Spleen (tissue), 11 donors: ENCODE measurements around the gene TLCD5. TPM values are rescaled to one million over a fixed set of nuclear protein-coding genes. Genes with fewer than 3 reads are reported as not detected.

ENCODE experiments used
- DNase-seq: peaks from one replicate; pipeline ENCODE4 v3.0.0-alpha.2; 2020
- H3K27ac ChIP-seq, 8 donors: fragments of 200-600 bp; sonication (generic) in 7 of 8; 1 replicate in 4 of 8; 2 replicates in 4 of 8; pipeline versions ENCODE4 v1.5.0 to v1.8.0; 2016 to 2021; ENCODE audit warnings: inconsistent platforms in 4 of 8, mild to moderate bottlenecking in 4 of 8, moderate library complexity in 1 of 8
- H3K27me3 ChIP-seq, 7 donors: fragments of 200-600 bp; sonication (generic) in 6 of 7; replicated peaks in 1 of 7; 1 replicate in 4 of 7; 2 replicates in 3 of 7; pipeline versions ENCODE4 v1.5.0 to v1.8.0; 2016 to 2021; ENCODE audit warnings: inconsistent platforms in 3 of 7, mild to moderate bottlenecking in 1 of 7
- H3K36me3 ChIP-seq, 6 donors: fragments of 200-600 bp; sonication (generic) in 5 of 6; 1 replicate in 4 of 6; 2 replicates in 2 of 6; pipeline versions ENCODE4 v1.5.0 to v1.8.0; 2016 to 2021; ENCODE audit warnings: inconsistent platforms in 2 of 6
- H3K4me1 ChIP-seq, 6 donors: fragments of 200-600 bp; sonication (generic) in 5 of 6; 1 replicate in 3 of 6; 2 replicates in 3 of 6; pipeline versions ENCODE4 v1.5.0 to v1.8.0; 2016 to 2021; ENCODE audit warnings: inconsistent platforms in 3 of 6
- H3K4me3 ChIP-seq, 8 donors: fragments of 200-600 bp; sonication (generic) in 7 of 8; 1 replicate in 4 of 8; 2 replicates in 4 of 8; pipeline versions ENCODE4 v1.5.0 to v1.8.0; 2016 to 2021; ENCODE audit warnings: inconsistent platforms in 4 of 8, mild to moderate bottlenecking in 4 of 8, moderate library complexity in 2 of 8
- H3K9me3 ChIP-seq, 8 donors: fragments of 200-600 bp; sonication (generic) in 7 of 8; 1 replicate in 4 of 8; 2 replicates in 4 of 8; pipeline versions ENCODE4 v1.5.0 to v1.8.0; 2016 to 2021; ENCODE audit warnings: inconsistent platforms in 4 of 8
- CTCF ChIP-seq, 11 experiments: fragments of 200-600 bp in 7 of 11; fragments of 450-650 bp in 4 of 11; sonication (generic) in 4 of 11; IDR thresholded peaks in 8 of 11; conservative IDR thresholded peaks in 3 of 11; 1 replicate in 7 of 11; 2 replicates in 4 of 11; pipeline versions ENCODE4 v1.4.0 to v1.8.0; 2016 to 2021; ENCODE audit warnings: antibody characterized with exemption in 11 of 11, inconsistent platforms in 4 of 11, mild to moderate bottlenecking in 1 of 11
- POLR2A ChIP-seq, 3 donors: fragments of 450-650 bp; IDR thresholded peaks; one replicate each; pipeline ENCODE4 v1.5.1; 2017; ENCODE audit warnings: antibody characterized with exemption in 3 of 3, mild to moderate bottlenecking in 1 of 3
- POLR2AphosphoS5 ChIP-seq, 3 donors: sonication (generic); formaldehyde crosslinking; IDR thresholded peaks; one replicate each; pipeline ENCODE4 v1.5.1; 2017; ENCODE audit warnings: antibody characterized with exemption in 3 of 3
- WGBS, 5 donors: extraction: QIAGEN DNeasy Blood & Tissue Kit in 3 of 5; methylation state at CpG; one replicate each; pipeline versions ENCODE4 v1.1.5 to v1.1.7; 2013 to 2018; 5-methylcytosine and 5-hydroxymethylcytosine counted together
- intact Hi-C: fragments of 100-400 bp; cut with DNase I; formaldehyde crosslinking; loops from one replicate; pipeline ENCODE4 v1.15.0; 2023; ENCODE audit warnings: low total_unique reads
- polyA plus RNA-seq, 3 donors: library from polyadenylated mRNA; stranded (reverse); fragments of 200-250 nt; gene quantifications; one replicate each; pipeline ENCODE4 v1.2.1, GENCODE V29; 2013
- total RNA-seq, 7 donors: library from RNA; depleted of rRNA in 3 of 7; stranded (reverse); fragments of >200 nt in 3 of 7; fragmentation: NEBNext Ultra II Directional in 4 of 7; extraction: Animal tissue kit (Norgen Biotek cat#: 25700) in 4 of 7; gene quantifications; one replicate each; pipeline versions ENCODE4 v1.1.0 to v1.2.1, GENCODE V29; 2016 to 2021
- donor health status: healthy with polysubstance abuse.
- donor health status: DM: no; HTN: no; CAD: no; lungs with moderate emphysema.
- donor health status: DM: no; HTN: no; CAD: no.
- donor health status: Bipolar disorder and iron deficiency.
- donor health status: healthy.
- donor health status: DM: no; HTN: no; CAD: no.
- donor health status: DM: yes; HTN: yes; CAD: no.

Gene TLCD5
- total and polyA plus RNA-seq, 10 donors, result 0.93 to 6.6 (median 3.8) TPM

GRCh38 chr11:120294096-120294495 is 31.0 kb upstream of the TLCD5 start:
- H3K27ac ChIP-seq, result no peak overlapping the region
- H3K9me3 ChIP-seq, result no peaks in the 10 kb centered on the region
- WGBS, 5 donors, result 76 to 90% (median 78%) methylated on average over 4 to 5 of the region's 5 CpGs
- no peak for DNase-seq
- intact Hi-C loops, result no loop called here
- no peak for TF ChIP-seq CTCF (IDR thresholded peaks at IDR 0.05 in 8 of 11, conservative IDR thresholded peaks at IDR 0.05 in 3 of 11)
- no peak for TF ChIP-seq POLR2AphosphoS5 (IDR thresholded peaks at IDR 0.05)
- TF ChIP-seq POLR2A (IDR thresholded peaks at IDR 0.05), result no peak
- H3K36me3 ChIP-seq, result no peaks in the 10 kb centered on the region
- peaks cover 0 to 55% (median 8%) of the 10 kb centered on the region in 7 donors for H3K27me3 ChIP-seq
- H3K4me3 ChIP-seq, result no peak overlapping the region
- H3K4me1 ChIP-seq, result no peaks in the 10 kb centered on the region

- Histone ChIP-seq H3K4me1 (peaks cover 0 to 3% (median 0%) of the 10 kb centered on the region in 6 donors), H3K27me3 (peaks cover 0 to 64% (median 8%) of the 10 kb centered on the region in 7 donors), H3K36me3 (no peaks in the 10 kb centered on the region), H3K27ac (no peak overlapping the region), H3K9me3 (no peaks in the 10 kb centered on the region), H3K4me3 (no peak overlapping the region)
- DNase-seq, result no peak
- intact Hi-C loops, result no loop called here
- TF ChIP-seq POLR2A (IDR thresholded peaks at IDR 0.05), result no peak
- TF ChIP-seq POLR2AphosphoS5 (IDR thresholded peaks at IDR 0.05), result no peak
- no peak for TF ChIP-seq CTCF (IDR thresholded peaks at IDR 0.05 in 8 of 11, conservative IDR thresholded peaks at IDR 0.05 in 3 of 11)
- WGBS, 5 donors, result 51 to 62% (median 54%) methylated on average over 4 of the region's 4 CpGs
Measured at GRCh38 chr11:120295099-120295498, 30.0 kb upstream of the TLCD5 start.

DNA sequence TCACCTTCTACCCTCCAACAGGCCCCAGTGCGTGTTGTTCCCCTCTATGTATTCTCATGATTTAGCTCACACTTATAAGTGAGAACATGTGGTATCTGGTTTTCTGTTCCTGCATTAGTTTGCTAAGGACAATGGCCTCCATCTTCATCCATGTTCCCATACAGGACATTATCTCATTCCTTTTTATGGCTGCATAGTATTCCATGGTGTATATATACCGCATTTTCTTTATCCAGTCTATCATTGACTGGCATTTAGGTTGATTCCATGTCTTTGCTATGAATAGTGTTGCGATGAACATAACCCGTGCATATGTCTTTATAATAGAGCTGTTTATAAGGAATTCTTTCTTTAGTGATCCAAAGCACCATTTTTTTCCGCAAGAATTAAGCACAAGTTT is 28.5 kb upstream of the TLCD5 start:
- Histone ChIP-seq H3K27me3 (peaks cover 0 to 66% (median 8%) of the 10 kb centered on the region in 7 donors), H3K27ac (no peak overlapping the region), H3K4me1 (peaks cover 0 to 3% (median 0%) of the 10 kb centered on the region in 6 donors), H3K4me3 (no peak overlapping the region), H3K9me3 (no peaks in the 10 kb centered on the region), H3K36me3 (no peaks in the 10 kb centered on the region)
- WGBS, 5 donors, result 94 to 97% (median 97%) methylated on average over 5 of the region's 5 CpGs
- no peak for DNase-seq
- intact Hi-C loops, result no loop called here
- TF ChIP-seq CTCF (IDR thresholded peaks at IDR 0.05 in 8 of 11, conservative IDR thresholded peaks at IDR 0.05 in 3 of 11) (no peak), POLR2AphosphoS5 (IDR thresholded peaks at IDR 0.05) (no peak), POLR2A (IDR thresholded peaks at IDR 0.05) (no peak)

GRCh38 chr11:120298461-120298860 is 26.6 kb upstream of the TLCD5 start:
- 85 to 93% (median 89%) methylated on average over 5 of the region's 5 CpGs for WGBS, 5 donors
- intact Hi-C loops, result no loop called here

More at GRCh38 chr11:120298461-120298860, 26.6 kb upstream of the TLCD5 start:
- H3K36me3 ChIP-seq, result no peaks in the 10 kb centered on the region
- no peaks in the 10 kb centered on the region for H3K9me3 ChIP-seq
- no peak for DNase-seq
- H3K27me3 ChIP-seq, result peaks cover 0 to 51% (median 0%) of the 10 kb centered on the region in 7 donors
- no peak overlapping the region for H3K27ac ChIP-seq
- no peak overlapping the region for H3K4me3 ChIP-seq
- peaks cover 0 to 3% (median 0%) of the 10 kb centered on the region in 6 donors for H3K4me1 ChIP-seq
- TF ChIP-seq POLR2AphosphoS5 (IDR thresholded peaks at IDR 0.05) (no peak), CTCF (IDR thresholded peaks at IDR 0.05 in 8 of 11, conservative IDR thresholded peaks at IDR 0.05 in 3 of 11) (no peak), POLR2A (IDR thresholded peaks at IDR 0.05) (no peak)
